Ishikawa (cell line): ENCODE measurements around the gene LSM3.

ENCODE experiments used
- CEBPB ChIP-seq: IDR thresholded peaks from 2 replicates; pipeline ENCODE4 v1.6.1; 2012
- CREB1 ChIP-seq: IDR thresholded peaks from 2 replicates; pipeline ENCODE4 v1.6.1; 2012; ENCODE audit warnings: low read depth
- EGR1 ChIP-seq: IDR thresholded peaks from 2 replicates; pipeline ENCODE4 v1.6.1; 2012
- EP300 ChIP-seq: IDR thresholded peaks from 2 replicates; pipeline ENCODE4 v1.6.1; 2012; ENCODE audit warnings: borderline replicate concordance
- FOXM1 ChIP-seq: IDR thresholded peaks from 2 replicates; pipeline ENCODE4 v1.6.1; 2012; ENCODE audit warnings: low read depth, borderline replicate concordance
- NFIC ChIP-seq: IDR thresholded peaks from 2 replicates; pipeline ENCODE4 v1.6.1; 2012
- RAD21 ChIP-seq: IDR thresholded peaks from 2 replicates; pipeline ENCODE4 v1.6.1; 2012; ENCODE audit warnings: low read depth
- TAF1 ChIP-seq: IDR thresholded peaks from 2 replicates; pipeline ENCODE4 v1.6.1; 2012; ENCODE audit warnings: low read depth, mild to moderate bottlenecking
- TCF12 ChIP-seq: IDR thresholded peaks from 2 replicates; pipeline ENCODE4 v1.6.1; 2012; ENCODE audit warnings: low read depth
- TEAD4 ChIP-seq: IDR thresholded peaks from 2 replicates; pipeline ENCODE4 v1.6.1; 2012
- YY1 ChIP-seq: IDR thresholded peaks from 2 replicates; pipeline ENCODE4 v1.6.1; 2012; ENCODE audit warnings: low read depth
- ZBTB7A ChIP-seq: IDR thresholded peaks from 2 replicates; pipeline ENCODE4 v1.6.1; 2012; ENCODE audit warnings: low read depth
- TF ChIP-seq, protein P1 (sequence below): IDR thresholded peaks from 2 replicates; pipeline ENCODE4 v1.6.1; 2012
- TF ChIP-seq, protein P2 (sequence below): IDR thresholded peaks from 2 replicates; pipeline ENCODE4 v1.6.1; 2012
- TF ChIP-seq, protein P3 (sequence below): IDR thresholded peaks from 2 replicates; pipeline ENCODE4 v1.6.1; 2012; ENCODE audit warnings: low read depth, mild to moderate bottlenecking

Gene LSM3

DNA sequence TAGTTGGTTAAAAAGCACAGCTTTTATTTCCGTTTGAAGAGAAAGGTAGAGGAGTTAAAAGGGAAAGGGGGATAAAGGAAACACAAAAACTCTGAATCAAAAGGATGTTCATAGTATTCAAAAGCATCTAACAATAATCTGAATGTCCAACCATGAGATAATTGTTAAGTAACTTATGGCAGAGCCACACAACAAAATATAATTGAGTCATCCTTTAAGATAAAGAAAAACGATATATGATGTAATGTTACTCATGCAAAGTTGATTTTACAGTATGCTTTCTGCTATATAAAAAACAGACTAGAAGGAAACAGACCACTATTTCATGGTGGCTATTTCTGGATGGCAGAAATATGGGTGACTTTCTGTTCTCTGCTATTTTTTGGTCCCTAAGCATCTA is 4.1 kb upstream of the LSM3 start:
- TF ChIP-seq FOXM1 (no peak), TAF1 (no peak), RAD21 (no peak), TEAD4 (no peak)
- TF ChIP-seq, protein P1, sequence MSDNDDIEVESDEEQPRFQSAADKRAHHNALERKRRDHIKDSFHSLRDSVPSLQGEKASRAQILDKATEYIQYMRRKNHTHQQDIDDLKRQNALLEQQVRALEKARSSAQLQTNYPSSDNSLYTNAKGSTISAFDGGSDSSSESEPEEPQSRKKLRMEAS, result no peak

DNA sequence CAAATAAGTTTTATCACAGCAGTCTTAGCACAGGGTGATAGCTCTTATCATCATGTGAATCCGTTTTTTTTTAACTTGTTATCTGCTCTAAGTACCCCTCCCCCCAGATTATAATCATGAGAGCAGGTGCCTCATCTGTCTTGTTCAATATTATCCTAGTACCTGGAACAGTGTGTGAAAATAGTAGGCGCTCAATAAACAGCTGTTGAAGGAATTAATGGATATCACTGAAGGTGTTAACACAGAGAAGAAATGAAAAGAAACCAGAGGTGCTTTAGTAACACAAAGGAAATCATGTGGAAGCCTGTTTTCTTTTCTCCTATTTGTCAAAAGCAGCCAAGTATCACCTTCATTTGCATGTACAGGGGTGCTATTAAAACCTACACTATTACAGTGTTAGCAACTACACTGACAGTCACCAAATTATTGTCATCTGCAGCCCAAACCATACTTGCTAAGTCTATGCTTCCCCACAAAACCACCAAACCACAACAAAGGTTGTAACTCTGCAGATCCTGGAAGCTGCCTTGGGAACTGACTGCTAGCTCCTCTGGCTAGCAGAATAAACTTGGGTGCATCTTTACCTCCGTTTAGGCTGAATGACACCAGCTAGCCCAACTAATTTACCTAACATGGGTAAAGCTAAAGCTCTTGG is 3.1 kb upstream of the LSM3 start:
- TF ChIP-seq NFIC (no peak), EP300 (no peak), ZBTB7A (no peak), TEAD4 (no peak), CEBPB (no peak), RAD21 (no peak), TCF12 (no peak), EGR1 (no peak), YY1 (no peak), FOXM1 (no peak), TAF1 (no peak), CREB1 (no peak)
- TF ChIP-seq, protein P2, sequence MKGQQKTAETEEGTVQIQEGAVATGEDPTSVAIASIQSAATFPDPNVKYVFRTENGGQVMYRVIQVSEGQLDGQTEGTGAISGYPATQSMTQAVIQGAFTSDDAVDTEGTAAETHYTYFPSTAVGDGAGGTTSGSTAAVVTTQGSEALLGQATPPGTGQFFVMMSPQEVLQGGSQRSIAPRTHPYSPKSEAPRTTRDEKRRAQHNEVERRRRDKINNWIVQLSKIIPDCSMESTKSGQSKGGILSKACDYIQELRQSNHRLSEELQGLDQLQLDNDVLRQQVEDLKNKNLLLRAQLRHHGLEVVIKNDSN, result no peak
- TF ChIP-seq, protein P3, sequence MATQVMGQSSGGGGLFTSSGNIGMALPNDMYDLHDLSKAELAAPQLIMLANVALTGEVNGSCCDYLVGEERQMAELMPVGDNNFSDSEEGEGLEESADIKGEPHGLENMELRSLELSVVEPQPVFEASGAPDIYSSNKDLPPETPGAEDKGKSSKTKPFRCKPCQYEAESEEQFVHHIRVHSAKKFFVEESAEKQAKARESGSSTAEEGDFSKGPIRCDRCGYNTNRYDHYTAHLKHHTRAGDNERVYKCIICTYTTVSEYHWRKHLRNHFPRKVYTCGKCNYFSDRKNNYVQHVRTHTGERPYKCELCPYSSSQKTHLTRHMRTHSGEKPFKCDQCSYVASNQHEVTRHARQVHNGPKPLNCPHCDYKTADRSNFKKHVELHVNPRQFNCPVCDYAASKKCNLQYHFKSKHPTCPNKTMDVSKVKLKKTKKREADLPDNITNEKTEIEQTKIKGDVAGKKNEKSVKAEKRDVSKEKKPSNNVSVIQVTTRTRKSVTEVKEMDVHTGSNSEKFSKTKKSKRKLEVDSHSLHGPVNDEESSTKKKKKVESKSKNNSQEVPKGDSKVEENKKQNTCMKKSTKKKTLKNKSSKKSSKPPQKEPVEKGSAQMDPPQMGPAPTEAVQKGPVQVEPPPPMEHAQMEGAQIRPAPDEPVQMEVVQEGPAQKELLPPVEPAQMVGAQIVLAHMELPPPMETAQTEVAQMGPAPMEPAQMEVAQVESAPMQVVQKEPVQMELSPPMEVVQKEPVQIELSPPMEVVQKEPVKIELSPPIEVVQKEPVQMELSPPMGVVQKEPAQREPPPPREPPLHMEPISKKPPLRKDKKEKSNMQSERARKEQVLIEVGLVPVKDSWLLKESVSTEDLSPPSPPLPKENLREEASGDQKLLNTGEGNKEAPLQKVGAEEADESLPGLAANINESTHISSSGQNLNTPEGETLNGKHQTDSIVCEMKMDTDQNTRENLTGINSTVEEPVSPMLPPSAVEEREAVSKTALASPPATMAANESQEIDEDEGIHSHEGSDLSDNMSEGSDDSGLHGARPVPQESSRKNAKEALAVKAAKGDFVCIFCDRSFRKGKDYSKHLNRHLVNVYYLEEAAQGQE, result no peak
- TF ChIP-seq, protein P1, result no peak

DNA sequence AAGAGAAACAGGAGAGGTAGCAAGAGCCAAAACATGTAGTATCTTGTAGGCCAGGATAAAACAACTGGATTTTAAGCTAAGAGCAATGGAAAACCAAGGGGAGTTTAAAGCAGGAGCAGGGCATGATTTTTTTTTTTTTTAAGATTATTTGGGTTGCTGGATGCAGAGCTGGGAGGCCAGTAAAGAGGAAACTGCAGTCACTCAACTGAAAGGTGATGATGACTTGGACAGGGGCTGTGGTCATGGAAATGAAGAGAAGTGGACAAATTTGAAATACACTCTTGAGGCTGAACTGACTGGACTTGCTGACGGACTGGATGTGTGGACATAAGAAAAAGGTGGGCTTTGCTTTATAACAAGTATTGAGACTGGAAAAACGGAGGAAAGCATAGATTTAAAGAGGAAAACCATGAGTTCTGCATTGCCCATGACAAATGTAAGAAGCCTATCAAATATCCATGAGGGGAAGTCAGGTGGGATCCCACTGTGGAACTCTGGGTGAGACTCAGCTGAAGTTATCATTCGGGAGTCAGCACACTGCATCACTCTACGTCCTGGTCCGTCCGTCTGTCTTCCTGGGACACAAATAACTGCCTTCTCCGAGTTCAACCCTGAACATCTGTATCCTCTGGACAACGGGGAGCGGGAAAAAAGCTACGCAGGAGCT is 904 bp upstream of the LSM3 start:
- no peak for TF ChIP-seq FOXM1
- TF ChIP-seq RAD21, result no peak
- no peak for TF ChIP-seq TCF12
- TF ChIP-seq, protein P2, result no peak

DNA sequence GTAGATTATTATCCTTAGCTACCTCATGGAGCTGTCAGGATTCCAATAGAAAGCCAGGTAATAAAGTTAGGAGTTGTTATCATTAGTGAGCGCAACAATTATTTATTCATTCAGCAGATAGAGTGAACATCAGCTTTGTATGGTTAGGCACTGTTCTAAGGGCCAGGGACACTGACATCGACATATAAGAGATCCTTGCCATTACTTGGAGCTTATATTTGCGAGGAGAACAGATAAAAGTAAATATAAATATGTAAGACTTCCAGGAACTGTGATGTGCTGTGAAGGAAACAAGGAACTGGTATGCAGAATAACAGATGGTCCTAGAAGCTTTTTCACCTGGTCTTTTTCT is 473 bp downstream of the LSM3 start:
- TF ChIP-seq TEAD4, result no peak
- no peak for TF ChIP-seq CEBPB
- TF ChIP-seq ZBTB7A, result no peak
- TF ChIP-seq EP300, result no peak

DNA sequence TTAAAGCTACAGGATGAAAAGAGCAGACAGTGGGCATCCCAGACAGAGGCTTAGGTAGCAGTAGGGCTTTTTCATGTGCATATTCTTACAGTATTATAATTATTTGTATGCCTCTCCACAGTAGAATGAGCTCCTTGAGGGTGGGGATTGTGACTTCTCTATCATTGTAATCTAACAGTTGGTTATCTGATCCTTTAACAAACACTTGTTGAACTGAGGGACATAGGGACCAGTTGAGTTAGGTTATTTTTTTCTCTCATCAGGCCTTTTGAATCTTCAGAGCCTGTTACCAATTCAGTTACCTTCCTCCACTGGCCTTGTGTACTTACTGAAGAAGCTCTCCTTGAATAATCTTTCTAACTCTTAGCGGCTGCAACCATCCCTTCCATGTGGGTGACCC is 1.2 kb downstream of the LSM3 start:
- TF ChIP-seq, protein P3, result no peak
- TF ChIP-seq, protein P1, result no peak
- TF ChIP-seq CREB1, result no peak
- TF ChIP-seq, protein P2, result no peak
- no peak for TF ChIP-seq TCF12
- TF ChIP-seq ZBTB7A, result no peak

DNA sequence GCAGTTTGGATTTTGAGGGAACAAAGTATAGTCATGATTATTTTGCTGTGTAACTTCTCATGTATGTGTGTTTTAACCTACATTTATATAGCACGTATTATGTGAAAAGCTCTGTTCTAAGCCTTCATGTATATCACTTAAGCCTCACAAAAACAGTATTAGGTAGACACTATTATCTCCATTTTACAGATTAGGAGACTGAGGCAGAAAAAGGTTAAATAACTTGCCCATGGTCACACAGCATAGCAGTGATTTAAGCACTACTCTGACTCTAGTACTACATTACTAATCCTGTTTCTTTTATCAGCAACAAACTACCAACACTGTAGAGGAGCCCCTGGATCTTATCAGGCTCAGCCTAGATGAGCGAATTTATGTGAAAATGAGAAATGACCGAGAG is 2.6 kb downstream of the LSM3 start:
- no peak for TF ChIP-seq FOXM1
- no peak for TF ChIP-seq TAF1
- TF ChIP-seq NFIC, result no peak
- no peak for TF ChIP-seq TCF12
- TF ChIP-seq EP300, result no peak
- no peak for TF ChIP-seq CEBPB
- no peak for TF ChIP-seq CREB1
- TF ChIP-seq ZBTB7A, result no peak
- TF ChIP-seq RAD21, result no peak
- TF ChIP-seq, protein P1, result no peak
- TF ChIP-seq, protein P2, result no peak
- no peak for TF ChIP-seq YY1
- TF ChIP-seq, protein P3, result no peak
- TF ChIP-seq TEAD4, result no peak
- TF ChIP-seq EGR1, result no peak
